MV-4-11 (cell line): ENCODE data around the gene SCAPER.
"Not testable (repeated sequence)": the region's sequence is repeated elsewhere in the genome, so short reads cannot be mapped to it uniquely, and the experiment has no call there.

Source experiments
- DNase-seq: peaks from one replicate; lab custom pipeline; 2025; lab: John Stamatoyannopoulos, UW

SCAPER gene

GRCh38 chr15:76772776-76773175 lies 132.4 kb downstream of the SCAPER start:
- DNase-seq: no peak

DNA sequence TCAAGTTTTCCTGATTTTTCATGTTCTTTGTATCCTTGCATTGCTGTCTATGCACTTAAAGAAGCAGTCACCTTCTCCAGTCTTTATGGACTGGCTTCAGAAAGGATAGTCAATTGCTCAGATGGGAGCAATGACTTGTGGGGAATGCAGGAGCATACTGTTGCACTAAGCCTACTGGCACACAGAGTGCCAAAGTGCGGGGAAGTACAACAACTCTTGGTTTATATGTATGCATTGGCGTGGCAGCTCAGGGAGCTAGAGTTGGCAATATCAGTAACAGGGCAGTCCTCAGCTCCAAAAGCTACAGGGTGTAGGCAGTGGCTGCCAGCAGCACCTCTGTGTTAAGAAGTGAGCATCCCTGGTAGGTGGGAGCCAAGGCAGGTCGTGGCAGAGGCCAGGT lies 141.1 kb downstream of the SCAPER start:
- no peak for DNase-seq

DNA sequence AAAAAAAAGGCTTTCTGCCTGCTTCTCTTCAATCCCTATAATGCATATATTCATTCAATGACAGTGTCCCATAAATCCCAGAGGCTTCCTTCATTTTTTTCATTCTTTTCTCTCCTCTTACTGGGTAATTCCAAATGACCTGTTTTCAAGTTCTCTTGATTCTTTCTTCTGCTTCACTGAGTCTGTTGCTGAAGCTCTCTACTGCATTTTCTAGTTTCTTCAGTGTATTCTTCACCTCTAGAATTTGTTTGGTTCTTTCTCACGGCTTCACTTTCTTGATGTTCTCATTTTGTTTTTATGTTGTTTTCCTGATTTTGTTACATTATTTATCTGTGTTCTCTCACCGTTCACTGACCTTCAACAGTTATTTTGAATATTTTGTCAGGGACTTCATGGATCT lies 141.6 kb downstream of the SCAPER start:
- DNase-seq: no peak

DNA sequence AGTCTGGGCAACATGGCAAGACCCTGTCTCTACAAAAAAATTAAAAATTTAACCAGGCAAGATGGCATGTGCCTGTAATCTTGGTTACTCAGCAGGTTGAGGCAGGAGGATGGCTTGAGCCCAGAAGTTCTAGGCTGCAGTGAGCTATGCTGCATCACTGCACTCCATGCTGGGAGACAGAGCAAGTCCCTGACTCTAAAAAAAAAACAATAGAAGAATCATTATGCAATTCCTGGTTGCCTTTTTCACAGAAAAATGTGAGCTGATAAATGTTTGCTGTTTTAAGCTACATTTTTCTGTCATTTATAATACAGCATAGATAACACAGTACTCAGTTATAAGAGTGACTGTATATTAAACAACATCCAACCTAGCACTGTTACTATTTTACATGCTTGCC lies 148.8 kb downstream of the SCAPER start:
- no peak for DNase-seq

- no peak for DNase-seq
Measured at GRCh38 chr15:76753771-76754170, 151.4 kb downstream of the SCAPER start.

DNA sequence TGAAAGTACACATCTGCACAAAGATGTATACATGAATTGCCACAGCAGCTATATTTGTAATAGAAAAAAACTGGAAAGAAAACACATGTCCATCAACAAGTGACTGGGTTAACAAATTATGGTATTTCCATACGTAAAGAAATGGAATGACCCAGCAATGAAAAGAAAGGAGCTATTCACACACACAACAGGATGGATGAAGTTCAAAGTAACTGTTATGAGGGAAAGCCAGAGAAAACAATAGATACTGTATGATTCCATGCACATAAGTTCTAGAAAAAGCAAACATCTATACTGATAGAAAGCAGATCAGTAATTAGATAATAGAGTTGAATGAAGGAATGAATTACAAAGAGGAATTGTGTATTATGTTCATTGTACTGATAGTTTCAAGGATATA lies 152.0 kb downstream of the SCAPER start:
- DNase-seq: no peak

- no peak for DNase-seq
Measured at GRCh38 chr15:76752549-76752948, 152.6 kb downstream of the SCAPER start.

DNA sequence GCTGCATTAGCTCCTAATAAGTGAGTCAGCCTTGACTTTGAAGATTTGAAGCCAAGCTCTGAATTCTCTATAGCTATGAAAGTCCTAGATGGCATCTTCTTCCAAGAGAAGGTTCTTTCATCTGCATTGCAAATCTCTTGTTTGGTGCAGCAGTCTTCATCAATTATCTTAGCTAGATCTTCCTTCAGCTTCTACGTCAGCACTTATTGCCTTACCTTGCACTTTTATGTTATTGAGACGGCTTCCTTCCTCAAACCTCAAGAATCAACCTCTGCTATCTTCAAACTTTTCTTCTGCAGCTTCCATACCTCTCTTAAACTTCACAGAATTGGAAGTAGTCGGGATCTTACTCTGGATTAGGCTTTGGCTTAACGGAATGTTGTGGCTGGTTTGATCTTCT lies 167.6 kb downstream of the SCAPER start:
- DNase-seq: no peak

DNA sequence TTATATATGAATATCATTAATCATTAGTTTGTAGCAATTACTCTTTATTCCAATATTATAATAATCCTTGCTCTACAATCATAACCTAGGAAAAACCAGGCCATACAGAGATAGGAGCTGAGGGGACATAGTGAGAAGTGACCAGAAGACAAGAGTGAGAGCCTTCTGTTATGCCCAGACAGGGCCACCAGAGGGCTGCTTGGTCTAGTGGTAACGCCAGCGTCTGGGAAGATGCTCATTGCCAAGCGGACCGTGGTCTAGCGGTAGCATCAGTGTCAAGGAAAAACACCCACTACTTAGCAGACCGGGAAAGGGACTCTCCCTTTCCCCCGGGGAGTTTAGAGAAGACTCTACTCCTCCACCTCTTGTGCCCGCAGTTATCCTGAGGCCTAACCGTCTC lies 172.8 kb downstream of the SCAPER start:
- not testable (repeated sequence) for DNase-seq

GRCh38 chr15:76730262-76730661 lies 174.9 kb downstream of the SCAPER start:
- no peak for DNase-seq

DNA sequence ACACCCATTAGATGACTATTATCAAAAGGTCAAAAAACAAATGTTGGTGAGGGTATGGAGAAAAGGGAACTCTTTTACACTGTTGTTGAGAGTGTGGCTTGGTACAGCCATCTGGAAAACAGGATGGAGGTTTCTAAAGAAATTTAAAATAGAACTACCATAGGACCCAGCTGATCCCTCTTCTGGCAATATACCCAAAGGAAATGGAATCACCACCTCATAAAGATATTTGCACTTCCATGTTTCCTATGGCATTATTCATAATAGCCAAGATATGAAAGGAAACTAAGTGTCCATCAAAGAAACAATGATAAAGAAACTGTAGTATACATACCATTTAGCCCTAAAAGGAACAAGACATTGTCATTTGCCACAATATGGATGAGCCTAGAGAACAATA lies 186.3 kb downstream of the SCAPER start:
- DNase-seq: no peak

DNA sequence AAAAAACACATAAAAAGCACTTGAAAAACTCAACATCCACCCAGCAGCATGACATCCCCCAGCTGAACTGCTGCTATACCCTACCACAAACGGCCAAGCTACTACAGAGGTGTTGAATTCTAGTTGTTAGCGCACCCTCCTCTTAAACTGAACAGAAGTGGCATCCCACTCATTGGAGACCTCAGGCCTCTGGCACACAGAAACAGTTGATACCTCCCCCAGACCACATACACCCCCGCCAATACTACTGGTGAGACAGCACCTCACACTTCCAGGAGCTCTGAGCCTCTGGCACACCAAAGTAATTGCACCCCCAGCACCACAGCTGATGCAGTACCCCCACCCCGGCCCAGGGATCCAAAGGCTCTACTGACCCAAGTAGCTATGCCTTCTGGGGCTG lies 190.2 kb downstream of the SCAPER start:
- no peak for DNase-seq

- DNase-seq: peak; percentile 20
Measured at GRCh38 chr15:76711351-76711827, 193.8 kb downstream of the SCAPER start.

- DNase-seq: not testable (repeated sequence)
Measured at GRCh38 chr15:76704032-76704431, 201.1 kb downstream of the SCAPER start.

DNA sequence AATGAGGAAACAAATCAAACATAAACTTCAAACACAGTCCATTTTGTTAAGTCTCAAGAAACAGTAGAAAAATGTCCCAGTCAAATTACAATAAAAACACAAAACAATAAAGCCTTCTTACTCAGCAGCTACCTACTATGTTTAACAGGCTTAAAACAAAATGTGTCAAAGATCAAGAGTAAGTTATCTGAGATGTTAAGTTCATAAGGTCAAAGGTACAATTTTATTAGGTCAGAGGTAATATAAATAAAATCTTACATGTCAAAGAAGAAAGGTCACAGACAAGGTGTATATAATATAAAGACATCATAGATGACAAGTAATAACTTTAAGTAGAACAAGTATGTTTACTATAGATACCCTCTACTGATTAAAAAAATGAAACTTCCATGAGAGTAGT lies 208.3 kb downstream of the SCAPER start:
- no peak for DNase-seq

- DNase-seq: not testable (repeated sequence)
Measured at GRCh38 chr15:76692546-76692945, 212.6 kb downstream of the SCAPER start.

DNA sequence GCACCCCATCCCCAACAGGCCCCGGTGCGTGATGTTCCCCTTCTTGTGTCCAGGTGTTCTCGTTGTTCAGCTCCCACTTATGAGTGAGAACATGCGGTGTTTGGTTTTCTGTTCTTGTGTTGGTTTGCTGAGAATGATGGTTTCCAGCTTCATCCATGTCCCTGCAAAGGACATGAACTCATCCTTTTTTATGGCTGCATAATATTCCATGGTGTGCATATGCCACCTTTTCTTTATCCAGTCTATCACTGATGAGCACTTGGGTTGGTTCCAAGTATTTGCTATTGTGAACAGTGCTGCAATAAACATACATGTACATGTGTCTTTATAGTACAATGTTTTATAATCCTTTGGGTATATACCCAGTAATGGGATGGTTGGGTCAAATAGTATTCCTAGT lies 217.5 kb downstream of the SCAPER start:
- not testable (repeated sequence) for DNase-seq

- no peak for DNase-seq
Measured at GRCh38 chr15:76684002-76684401, 221.1 kb downstream of the SCAPER start.

DNA sequence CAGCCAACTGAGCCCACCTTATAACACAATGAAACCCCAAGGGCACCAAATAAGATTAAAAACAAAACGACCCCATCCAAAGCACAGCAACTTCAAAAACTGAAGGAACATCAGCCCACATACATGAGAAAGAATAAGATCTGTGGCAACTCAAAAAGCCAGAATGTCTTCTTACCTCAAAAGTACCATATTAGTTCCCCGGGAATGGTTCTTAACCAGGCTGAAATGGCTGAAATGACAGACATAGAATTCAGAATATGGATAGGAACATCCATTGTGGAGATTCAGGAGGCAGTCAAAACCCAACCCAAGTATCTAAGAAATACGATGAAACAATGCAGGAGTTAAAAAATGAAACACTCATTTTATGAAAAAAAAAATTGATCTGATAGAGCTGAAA lies 222.3 kb downstream of the SCAPER start:
- DNase-seq: no peak

DNA sequence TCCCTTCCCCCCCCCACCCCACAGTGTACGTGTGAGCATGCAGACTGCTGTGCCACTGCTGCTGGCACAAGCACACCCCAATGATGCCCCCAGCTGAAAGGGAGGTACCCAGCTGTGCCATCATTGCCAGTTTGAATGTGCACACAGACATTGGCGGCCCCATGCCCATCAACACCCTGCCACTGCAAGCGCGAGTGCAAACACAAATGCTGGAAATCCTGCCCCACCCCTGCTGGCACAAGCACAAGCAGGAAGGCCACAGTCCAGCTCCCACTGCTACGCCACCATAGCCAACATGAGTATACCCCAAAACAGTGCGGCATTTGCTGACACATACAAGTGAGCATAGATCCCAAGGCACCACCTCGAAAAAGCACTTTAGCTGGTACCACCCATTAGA lies 222.9 kb downstream of the SCAPER start:
- no peak for DNase-seq

DNA sequence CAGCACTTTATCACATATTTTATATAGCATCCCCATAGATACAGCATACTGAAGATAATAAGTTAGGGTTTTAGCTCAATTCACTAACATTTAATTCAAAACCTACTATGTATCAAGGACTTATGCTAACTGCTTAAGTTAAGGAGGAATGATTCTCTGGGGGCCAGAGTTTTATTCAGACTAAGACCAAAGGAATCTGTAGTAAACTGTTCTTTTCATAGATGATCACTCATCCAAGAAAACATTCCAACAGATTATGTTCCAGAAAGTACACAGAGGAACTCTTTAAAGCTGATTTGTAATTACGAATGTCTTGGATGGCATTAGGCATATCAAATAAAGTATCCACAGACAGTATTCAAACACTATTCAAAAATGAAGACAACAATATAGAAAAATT lies 226.4 kb downstream of the SCAPER start:
- no peak for DNase-seq

- DNase-seq: no peak
Measured at GRCh38 chr15:76674883-76675282, 230.3 kb downstream of the SCAPER start.

- DNase-seq: no peak
Measured at GRCh38 chr15:76669521-76670207, 235.5 kb downstream of the SCAPER start.

DNA sequence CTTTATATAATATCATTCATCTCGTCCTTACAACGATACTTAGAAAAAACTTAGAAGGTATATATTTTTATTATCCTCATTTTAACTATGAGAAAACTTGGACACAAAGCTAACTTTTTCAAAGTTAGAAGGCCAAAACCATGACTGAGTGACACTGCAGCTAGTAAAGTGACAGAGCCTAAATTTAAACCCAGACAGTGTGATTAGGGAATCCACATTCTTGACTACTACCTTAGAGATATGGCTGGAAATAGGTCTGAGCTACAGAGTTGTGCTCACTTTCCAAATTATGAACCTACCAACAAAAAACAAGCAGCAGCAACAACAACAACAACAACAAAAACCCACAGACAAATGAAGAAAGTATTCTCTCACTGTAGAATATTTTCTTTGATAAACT lies 236.2 kb downstream of the SCAPER start:
- DNase-seq: no peak
